ENCODE data around the gene LRFN2.
A peak's percentile ranks its signal among the peaks of the same experiment; 100 is the strongest.

LRFN2 gene

DNA sequence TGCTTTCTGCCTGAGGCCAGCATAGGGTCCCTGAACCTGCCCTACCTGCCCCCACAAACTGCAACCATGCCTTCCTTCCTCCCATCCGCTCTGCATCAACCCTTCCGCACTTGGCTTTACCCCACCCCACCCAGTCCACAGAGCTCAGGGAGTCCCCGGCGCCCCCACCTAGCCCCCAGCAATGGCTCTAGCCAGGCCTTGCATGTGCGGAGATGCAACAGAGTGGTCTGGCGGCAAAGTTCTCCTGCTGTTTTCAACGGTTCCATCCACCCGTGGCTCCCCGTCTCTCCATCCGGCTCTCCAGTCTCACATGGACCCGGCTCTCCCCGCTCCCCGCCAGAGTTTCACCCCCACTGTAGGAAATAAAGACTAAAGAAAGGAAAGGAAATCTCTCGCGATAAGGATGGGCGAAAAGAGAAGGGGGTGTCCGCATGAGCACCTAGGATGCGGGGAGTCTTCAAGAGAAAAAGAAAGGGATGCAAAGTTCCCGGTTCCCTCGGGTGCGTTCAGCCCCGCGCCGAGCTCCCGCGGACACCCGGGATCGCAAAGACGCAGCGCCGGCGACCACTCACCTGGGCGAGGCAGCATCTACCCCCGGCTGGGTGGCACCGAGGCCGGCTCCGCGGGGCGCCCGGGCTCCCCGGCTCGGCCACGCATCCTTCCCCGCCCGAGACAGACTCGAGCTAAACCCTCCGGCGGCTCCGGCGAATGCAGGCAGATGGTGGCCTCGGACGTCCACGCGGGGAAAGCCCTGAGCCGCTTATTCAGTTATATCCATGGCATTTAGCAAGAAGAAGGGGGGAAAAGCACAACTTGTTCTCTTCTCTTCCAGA is 579 bp downstream of the LRFN2 start:
- no peak for DNase-seq (ENCODE audit: low spot score)

GRCh38 chr6:40585651-40586269 is 1.4 kb downstream of the LRFN2 start:
- DNase-seq (ENCODE audit: low spot score), result no peak

GRCh38 chr6:40585223-40585622 is 1.9 kb downstream of the LRFN2 start:
- no peak for DNase-seq (ENCODE audit: low spot score)

- DNase-seq (ENCODE audit: low spot score), result no peak
These were observed 2.4 kb downstream of the LRFN2 start for GRCh38 chr6:40584741-40585140.

- DNase-seq (ENCODE audit: low spot score), result no peak
These were observed 3.5 kb downstream of the LRFN2 start for GRCh38 chr6:40583709-40584108.

GRCh38 chr6:40582892-40583291 is 4.3 kb downstream of the LRFN2 start:
- DNase-seq (ENCODE audit: low spot score), result no peak

DNA sequence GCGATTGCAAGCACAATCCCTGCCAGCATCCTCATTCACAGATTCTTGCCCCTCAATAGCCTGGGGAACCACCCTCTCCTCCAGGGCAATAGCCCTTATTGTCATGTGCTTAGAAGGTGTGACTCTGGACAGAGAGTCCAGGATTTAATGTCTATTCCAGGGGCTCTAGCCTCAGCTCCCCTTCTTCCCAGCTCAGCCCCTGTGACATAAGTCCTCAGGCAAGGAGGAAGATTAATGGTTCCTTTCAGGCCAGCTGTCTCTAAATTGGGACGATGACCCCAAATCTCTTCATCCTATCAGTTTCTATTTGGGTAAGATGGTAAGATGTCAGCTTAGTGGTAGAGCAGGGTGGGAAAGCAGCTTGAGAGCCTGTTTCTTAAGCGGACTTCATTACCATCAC is 8.1 kb downstream of the LRFN2 start:
- DNase-seq (ENCODE audit: low spot score), result no peak

- DNase-seq (ENCODE audit: low spot score), result no peak
These were observed 9.5 kb downstream of the LRFN2 start for GRCh38 chr6:40577672-40578071.

DNA sequence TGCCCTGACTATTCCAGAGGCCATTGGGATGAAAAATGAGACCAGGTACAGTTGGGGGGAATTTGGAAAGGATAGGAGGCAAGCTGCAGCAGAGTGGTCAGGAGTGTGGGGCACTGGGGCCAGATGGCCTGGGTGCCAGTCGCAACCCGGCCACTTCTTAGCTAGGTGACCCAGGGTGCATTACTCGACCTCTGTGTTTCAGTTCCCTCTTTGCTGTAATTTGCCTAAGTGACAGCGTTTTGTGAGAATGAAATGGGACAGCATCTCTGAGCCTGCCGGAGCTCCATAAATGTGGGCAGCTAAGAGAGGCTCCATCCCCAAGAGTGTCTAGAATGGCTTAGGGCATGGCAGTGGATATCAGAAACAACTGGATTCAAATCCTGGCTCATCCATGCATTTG is 13.9 kb downstream of the LRFN2 start:
- no peak for DNase-seq (ENCODE audit: low spot score)

DNA sequence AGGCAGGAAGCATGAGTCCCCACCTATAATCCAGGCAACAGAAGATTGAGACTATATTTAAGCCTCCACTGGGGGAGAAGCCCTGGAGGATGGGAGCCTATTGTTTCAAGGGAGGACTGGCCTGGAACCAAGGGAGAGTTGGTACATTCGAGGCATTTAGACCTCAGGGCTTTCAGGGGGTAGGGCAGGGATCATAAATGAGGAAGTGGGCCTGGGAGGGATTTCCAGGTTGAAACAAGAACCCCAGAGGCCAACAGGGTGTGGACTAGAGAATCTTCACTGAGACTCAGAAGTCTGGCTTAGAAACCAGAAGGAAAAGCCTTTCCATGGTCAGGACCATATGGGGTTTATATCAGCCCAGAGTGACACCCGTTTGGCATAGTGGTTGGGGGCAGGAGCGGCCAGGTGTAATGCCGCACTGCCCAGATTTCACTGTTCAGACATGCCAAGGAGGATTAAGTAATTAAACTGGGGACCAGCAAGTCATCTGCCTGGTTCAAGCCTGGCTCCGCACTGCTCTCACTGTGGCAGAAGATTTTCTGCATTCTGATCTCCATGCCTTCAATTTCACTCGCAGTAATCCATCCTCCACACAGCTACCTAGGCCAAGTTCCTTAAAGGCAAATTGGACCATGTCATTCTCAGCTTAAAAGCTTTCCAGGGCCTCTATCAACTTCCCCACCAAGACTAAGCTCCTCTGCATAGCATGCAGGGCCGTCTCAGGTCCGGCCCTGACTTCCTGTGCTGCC is 17.8 kb downstream of the LRFN2 start:
- no peak for DNase-seq (ENCODE audit: low spot score)

- DNase-seq (ENCODE audit: low spot score), result no peak
These were observed 19.0 kb downstream of the LRFN2 start for GRCh38 chr6:40568062-40568708.

DNA sequence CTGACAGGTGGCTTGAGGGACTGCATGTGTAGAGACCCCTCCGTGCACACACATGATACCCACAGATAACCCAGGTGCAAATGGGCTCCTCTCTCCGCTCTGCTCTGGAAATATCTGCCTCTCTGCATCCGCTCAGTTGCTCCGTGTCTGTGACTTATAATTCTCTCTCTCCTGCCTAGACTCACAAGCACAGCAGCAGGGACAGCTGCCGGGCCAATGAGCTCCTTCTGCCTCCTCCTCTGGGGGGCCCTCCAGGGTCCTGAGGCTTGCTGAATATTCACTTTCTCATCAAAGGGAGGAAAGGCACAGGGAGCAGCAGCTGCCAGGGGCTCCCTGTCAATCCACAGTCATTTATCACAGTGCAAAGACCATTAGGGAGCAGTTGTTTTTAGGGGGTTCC is 24.1 kb downstream of the LRFN2 start:
- no peak for DNase-seq (ENCODE audit: low spot score)

GRCh38 chr6:40559056-40559455 is 28.1 kb downstream of the LRFN2 start:
- DNase-seq (ENCODE audit: low spot score), result no peak

- no peak for DNase-seq (ENCODE audit: low spot score)
These were observed 29.1 kb downstream of the LRFN2 start for GRCh38 chr6:40558102-40558501.

DNA sequence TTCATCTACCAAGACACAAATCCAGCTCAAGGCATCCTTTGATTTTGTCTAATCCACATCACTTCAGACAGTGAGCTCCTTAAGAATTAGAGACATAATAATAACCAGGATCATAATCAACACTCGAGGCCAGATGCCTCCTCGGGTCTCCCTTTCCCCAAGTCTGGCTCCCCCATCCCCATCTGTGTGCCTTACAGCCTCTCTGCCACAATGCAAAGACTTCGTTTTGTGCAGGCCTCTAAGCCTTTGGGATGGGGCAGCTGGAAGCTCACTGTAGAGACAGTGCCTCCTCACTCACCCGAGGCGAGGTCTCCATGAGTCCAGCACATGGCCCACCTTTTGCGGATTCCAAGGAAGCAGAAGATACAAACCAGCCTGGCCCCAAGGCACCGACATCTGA is 30.3 kb downstream of the LRFN2 start:
- DNase-seq (ENCODE audit: low spot score), result no peak

DNA sequence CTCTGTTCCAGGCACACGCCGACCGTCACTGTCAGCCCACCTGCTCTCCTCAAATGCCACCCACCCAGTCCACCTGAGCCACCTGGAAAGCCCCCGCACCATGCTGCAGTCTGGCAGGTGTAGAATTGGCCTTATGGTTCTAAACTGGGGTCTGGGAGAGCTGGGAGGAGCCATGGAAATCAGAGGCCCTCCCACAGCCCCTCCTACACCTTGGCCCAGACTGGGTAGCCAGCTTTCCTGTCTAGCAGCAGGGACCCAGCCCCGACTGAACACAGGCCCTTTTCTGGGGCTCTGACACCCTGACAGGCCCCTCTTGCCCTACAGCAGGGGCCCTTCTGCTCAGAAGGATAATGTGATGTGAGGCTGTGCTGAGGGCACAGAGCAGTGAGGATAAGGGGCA is 31.1 kb downstream of the LRFN2 start:
- no peak for DNase-seq (ENCODE audit: low spot score)

DNA sequence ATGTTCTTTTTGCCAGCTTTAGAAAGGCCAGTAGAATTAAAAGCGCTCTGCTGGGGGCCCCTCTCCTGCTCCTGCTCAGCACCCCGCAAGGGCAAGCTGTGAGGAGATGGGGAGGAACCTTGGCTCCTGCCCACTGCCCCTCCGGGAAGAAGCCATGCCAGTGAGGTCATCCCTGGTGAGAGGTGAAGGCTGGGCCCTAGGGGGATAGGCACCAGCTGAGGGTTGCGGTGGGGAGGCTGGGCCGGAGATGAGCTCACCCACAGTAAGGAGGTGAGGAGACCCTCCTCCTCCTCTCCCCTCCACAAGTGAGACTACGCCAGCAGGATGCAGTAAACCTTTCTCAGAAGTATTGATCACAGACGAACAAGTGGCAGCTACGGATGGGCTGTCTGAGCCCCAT is 32.1 kb downstream of the LRFN2 start:
- no peak for DNase-seq (ENCODE audit: low spot score)

- no peak for DNase-seq (ENCODE audit: low spot score)
These were observed 34.2 kb downstream of the LRFN2 start for GRCh38 chr6:40552941-40553340.

GRCh38 chr6:40551966-40552505 is 35.1 kb downstream of the LRFN2 start:
- DNase-seq (ENCODE audit: low spot score), result no peak

GRCh38 chr6:40550202-40551101 is 36.7 kb downstream of the LRFN2 start:
- peak; percentile 36 for DNase-seq (ENCODE audit: low spot score)

DNA sequence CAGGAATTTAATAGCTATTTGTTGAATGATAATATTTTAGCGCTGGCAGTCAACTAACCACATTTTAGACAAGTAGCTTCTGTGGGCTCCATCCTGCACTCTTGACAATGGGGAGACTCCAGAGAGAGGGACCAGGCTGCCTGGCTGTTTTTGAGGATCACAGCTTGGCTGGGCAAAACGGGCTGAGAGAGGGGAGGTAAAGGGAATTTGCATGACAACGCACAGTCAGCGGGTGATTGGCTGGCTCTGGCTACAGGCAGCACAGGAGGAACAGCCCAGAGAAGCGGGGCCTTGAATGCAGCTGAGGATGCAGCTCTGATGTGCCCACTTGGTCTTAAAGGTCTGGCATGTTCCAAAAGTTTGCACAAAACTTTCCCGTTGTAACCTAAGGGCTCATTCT is 41.2 kb downstream of the LRFN2 start:
- no peak for DNase-seq (ENCODE audit: low spot score)

All from COLO829 (cell line).